ENCODE measurements around the gene COX4I1. TPM values are rescaled to one million over a fixed set of nuclear protein-coding genes. Genes with fewer than 3 reads are reported as not detected.

COX4I1 gene
- 476 TPM for total RNA-seq
- polyA plus RNA-seq: 1,000 to 10,000 TPM; 1,107 to 1,194 (median 1,127) TPM

- H3K36me3 ChIP-seq (ENCODE audit: control insufficient read depth, insufficient read depth, low read length): peaks cover 50% of the 10 kb centered on the region
- Mint-ChIP-seq H3K27ac (peak within 1 kb of the TSS; percentile 94 to 98 (median 97)), H3K36me3 (peaks cover 44% of the 10 kb centered on the region), H3K27me3 (peaks cover 4% of the 10 kb centered on the region), H3K4me1 (peaks cover 26 to 72% (median 54%) of the 10 kb centered on the region in 4 donors), H3K9me3 (no peaks in the 10 kb centered on the region), H3K4me3 (peak within 1 kb of the TSS; percentile 90 to 96 (median 94))
- DNase-seq (peak; percentile 87 to 95 (median 92)), ATAC-seq (ENCODE audit: low read depth in 2 of 2) (peak; percentile 93 to 95)
- peaks cover 38% of the 10 kb centered on the region for H3K4me1 ChIP-seq (ENCODE audit: control insufficient read depth, insufficient read depth, low read length, poor library complexity, severe bottlenecking)
- H3K4me3 ChIP-seq (ENCODE audit: low read depth, low read length): peak within 1 kb of the TSS; percentile 92
- no peaks in the 10 kb centered on the region for H3K27me3 ChIP-seq (ENCODE audit: control insufficient read depth, insufficient read depth, low read length)
- H3K27ac ChIP-seq (ENCODE audit: insufficient read depth, low read length, poor library complexity, severe bottlenecking): peak within 1 kb of the TSS; percentile 93
- no peaks in the 10 kb centered on the region for H3K9me3 ChIP-seq (ENCODE audit: control insufficient read depth in 2 of 2, low read length in 2 of 2)
Observed at GRCh38 chr16:85799497-85800320, at the start of gene COX4I1, which contains the start of gene EMC8. COX4I1 (plus strand) TSS chr16:85799695; CDS start chr16:85801206, 1,511 bp downstream. EMC8 (minus strand) TSS chr16:85799544; CDS start chr16:85799295, 249 bp downstream.

- Mint-ChIP-seq H3K36me3 (no peaks in the 10 kb centered on the region), H3K9me3 (no peaks in the 10 kb centered on the region), H3K27ac (no peak overlapping the region), H3K27me3 (peaks cover 61% of the 10 kb centered on the region), H3K4me3 (peak overlapping the region in 3 of 4 donors; percentile 16 to 89 (median 80)), H3K4me1 (peaks cover 0 to 15% (median 3%) of the 10 kb centered on the region in 4 donors)
- no peak overlapping the region for H3K27ac ChIP-seq (ENCODE audit: insufficient read depth, low read length, poor library complexity, severe bottlenecking)
- H3K4me3 ChIP-seq (ENCODE audit: low read depth, low read length): no peak overlapping the region
- H3K4me1 ChIP-seq (ENCODE audit: control insufficient read depth, insufficient read depth, low read length, poor library complexity, severe bottlenecking): peaks cover 17% of the 10 kb centered on the region
- ATAC-seq (ENCODE audit: low read depth in 2 of 2) (no peak), DNase-seq (no peak)
- no peaks in the 10 kb centered on the region for H3K36me3 ChIP-seq (ENCODE audit: control insufficient read depth, insufficient read depth, low read length)
- H3K27me3 ChIP-seq (ENCODE audit: control insufficient read depth, insufficient read depth, low read length): peaks cover 8% of the 10 kb centered on the region
- no peaks in the 10 kb centered on the region for H3K9me3 ChIP-seq (ENCODE audit: control insufficient read depth in 2 of 2, low read length in 2 of 2)
Observed at GRCh38 chr16:85749771-85750145, 49.7 kb upstream of the COX4I1 start.

GRCh38 chr16:85750146-85750826, 49.2 kb upstream of the COX4I1 start:
- Mint-ChIP-seq H3K4me1 (peaks cover 0 to 15% (median 3%) of the 10 kb centered on the region in 4 donors), H3K4me3 (peak overlapping the region; percentile 16 to 89 (median 83)), H3K27ac (no peak overlapping the region), H3K9me3 (no peaks in the 10 kb centered on the region), H3K27me3 (peaks cover 62% of the 10 kb centered on the region), H3K36me3 (no peaks in the 10 kb centered on the region)
- DNase-seq: no peak
- no peak overlapping the region for H3K4me3 ChIP-seq (ENCODE audit: low read depth, low read length)
- H3K4me1 ChIP-seq (ENCODE audit: control insufficient read depth, insufficient read depth, low read length, poor library complexity, severe bottlenecking): peaks cover 17% of the 10 kb centered on the region
- no peaks in the 10 kb centered on the region for H3K9me3 ChIP-seq (ENCODE audit: control insufficient read depth in 2 of 2, low read length in 2 of 2)
- no peaks in the 10 kb centered on the region for H3K36me3 ChIP-seq (ENCODE audit: control insufficient read depth, insufficient read depth, low read length)
- H3K27ac ChIP-seq (ENCODE audit: insufficient read depth, low read length, poor library complexity, severe bottlenecking): no peak overlapping the region
- peaks cover 8% of the 10 kb centered on the region for H3K27me3 ChIP-seq (ENCODE audit: control insufficient read depth, insufficient read depth, low read length)
- peak in 1 of 2 donors; percentile 23 for ATAC-seq (ENCODE audit: low read depth in 2 of 2)

GRCh38 chr16:85750827-85751697, 48.4 kb upstream of the COX4I1 start, which contains the start of gene C16orf74:
C16orf74 (minus strand) TSS chr16:85751096; CDS start chr16:85735217, 15,879 bp downstream.
- H3K4me1 ChIP-seq (ENCODE audit: control insufficient read depth, insufficient read depth, low read length, poor library complexity, severe bottlenecking): peaks cover 17% of the 10 kb centered on the region

GRCh38 chr16:85751698-85752501, 47.6 kb upstream of the COX4I1 start:
- H3K4me3 Mint-ChIP-seq: peak overlapping the region in 2 of 4 donors; percentile 41 to 53
- H3K9me3 ChIP-seq (ENCODE audit: control insufficient read depth in 2 of 2, low read length in 2 of 2): no peaks in the 10 kb centered on the region
- peaks cover 17% of the 10 kb centered on the region for H3K4me1 ChIP-seq (ENCODE audit: control insufficient read depth, insufficient read depth, low read length, poor library complexity, severe bottlenecking)
- H3K27ac ChIP-seq (ENCODE audit: insufficient read depth, low read length, poor library complexity, severe bottlenecking): no peak overlapping the region
- no peak for DNase-seq
- H3K27ac Mint-ChIP-seq: no peak overlapping the region
- no peak overlapping the region for H3K4me3 ChIP-seq (ENCODE audit: low read depth, low read length)
- H3K27me3 ChIP-seq (ENCODE audit: control insufficient read depth, insufficient read depth, low read length): peaks cover 8% of the 10 kb centered on the region
- no peak for ATAC-seq (ENCODE audit: low read depth in 2 of 2)
- peaks cover 55% of the 10 kb centered on the region for H3K27me3 Mint-ChIP-seq
- no peaks in the 10 kb centered on the region for H3K36me3 ChIP-seq (ENCODE audit: control insufficient read depth, insufficient read depth, low read length)
- peaks cover 0 to 15% (median 3%) of the 10 kb centered on the region in 4 donors for H3K4me1 Mint-ChIP-seq
- no peaks in the 10 kb centered on the region for H3K36me3 Mint-ChIP-seq
- H3K9me3 Mint-ChIP-seq: no peaks in the 10 kb centered on the region

More at GRCh38 chr16:85750827-85751697, 48.4 kb upstream of the COX4I1 start, which contains the start of gene C16orf74:
- Mint-ChIP-seq H3K4me1 (peaks cover 0 to 15% (median 3%) of the 10 kb centered on the region in 4 donors), H3K9me3 (no peaks in the 10 kb centered on the region), H3K36me3 (no peaks in the 10 kb centered on the region), H3K27ac (no peak within 1 kb of the TSS), H3K27me3 (peaks cover 60% of the 10 kb centered on the region), H3K4me3 (peak within 1 kb of the TSS; percentile 16 to 89 (median 83))
- Histone ChIP-seq H3K4me3 (ENCODE audit: low read depth, low read length) (no peak within 1 kb of the TSS), H3K36me3 (ENCODE audit: control insufficient read depth, insufficient read depth, low read length) (no peaks in the 10 kb centered on the region), H3K27ac (ENCODE audit: insufficient read depth, low read length, poor library complexity, severe bottlenecking) (no peak within 1 kb of the TSS), H3K27me3 (ENCODE audit: control insufficient read depth, insufficient read depth, low read length) (peaks cover 8% of the 10 kb centered on the region), H3K9me3 (ENCODE audit: control insufficient read depth in 2 of 2, low read length in 2 of 2) (no peaks in the 10 kb centered on the region)
- ATAC-seq (ENCODE audit: low read depth in 2 of 2): peak in 1 of 2 donors; percentile 58
- no peak for DNase-seq

GRCh38 chr16:85752511-85753420, 46.7 kb upstream of the COX4I1 start:
- no peak overlapping the region for H3K27ac ChIP-seq (ENCODE audit: insufficient read depth, low read length, poor library complexity, severe bottlenecking)
- peaks cover 17% of the 10 kb centered on the region for H3K4me1 ChIP-seq (ENCODE audit: control insufficient read depth, insufficient read depth, low read length, poor library complexity, severe bottlenecking)
- peaks cover 0 to 12% (median 2%) of the 10 kb centered on the region in 4 donors for H3K4me1 Mint-ChIP-seq

More at GRCh38 chr16:85752511-85753420, 46.7 kb upstream of the COX4I1 start:
- Mint-ChIP-seq H3K27me3 (peaks cover 52% of the 10 kb centered on the region), H3K27ac (no peak overlapping the region), H3K4me3 (peak overlapping the region in 1 of 4 donors; percentile 38), H3K36me3 (no peaks in the 10 kb centered on the region), H3K9me3 (no peaks in the 10 kb centered on the region)
- no peaks in the 10 kb centered on the region for H3K9me3 ChIP-seq (ENCODE audit: control insufficient read depth in 2 of 2, low read length in 2 of 2)
- H3K36me3 ChIP-seq (ENCODE audit: control insufficient read depth, insufficient read depth, low read length): no peaks in the 10 kb centered on the region
- DNase-seq (no peak), ATAC-seq (ENCODE audit: low read depth in 2 of 2) (no peak)
- H3K4me3 ChIP-seq (ENCODE audit: low read depth, low read length): no peak overlapping the region
- peaks cover 8% of the 10 kb centered on the region for H3K27me3 ChIP-seq (ENCODE audit: control insufficient read depth, insufficient read depth, low read length)

Data from CD4-positive, CD25-positive, alpha-beta regulatory T cell (primary cell).